ENCODE results near the gene POLR2M.

- TF ChIP-seq POLR2A (IDR thresholded peaks at IDR 0.05; ENCODE audit: extremely low read depth, insufficient read length), result no peak
- TF ChIP-seq CTCF (IDR thresholded peaks at IDR 0.05; ENCODE audit: low read depth, low read length), result no peak
- TF ChIP-seq MAX (IDR thresholded peaks at IDR 0.05; ENCODE audit: low read depth, low read length), result no peak
These were observed 40.8 kb downstream of the POLR2M start for GRCh38 chr15:57747206-57747896.

Measured in NB4 (cell line).